GM18511 (cell line): ENCODE results near the gene MIEF1.

Source experiments
- ATAC-seq: cut with Tn5 transposase; IDR thresholded peaks from one replicate; pipeline ENCODE4 v1.9.1; 2021; ENCODE audit warnings: mild to moderate bottlenecking, moderate library complexity; ENCODE audit not compliant: unreplicated experiment

The MIEF1 gene

DNA sequence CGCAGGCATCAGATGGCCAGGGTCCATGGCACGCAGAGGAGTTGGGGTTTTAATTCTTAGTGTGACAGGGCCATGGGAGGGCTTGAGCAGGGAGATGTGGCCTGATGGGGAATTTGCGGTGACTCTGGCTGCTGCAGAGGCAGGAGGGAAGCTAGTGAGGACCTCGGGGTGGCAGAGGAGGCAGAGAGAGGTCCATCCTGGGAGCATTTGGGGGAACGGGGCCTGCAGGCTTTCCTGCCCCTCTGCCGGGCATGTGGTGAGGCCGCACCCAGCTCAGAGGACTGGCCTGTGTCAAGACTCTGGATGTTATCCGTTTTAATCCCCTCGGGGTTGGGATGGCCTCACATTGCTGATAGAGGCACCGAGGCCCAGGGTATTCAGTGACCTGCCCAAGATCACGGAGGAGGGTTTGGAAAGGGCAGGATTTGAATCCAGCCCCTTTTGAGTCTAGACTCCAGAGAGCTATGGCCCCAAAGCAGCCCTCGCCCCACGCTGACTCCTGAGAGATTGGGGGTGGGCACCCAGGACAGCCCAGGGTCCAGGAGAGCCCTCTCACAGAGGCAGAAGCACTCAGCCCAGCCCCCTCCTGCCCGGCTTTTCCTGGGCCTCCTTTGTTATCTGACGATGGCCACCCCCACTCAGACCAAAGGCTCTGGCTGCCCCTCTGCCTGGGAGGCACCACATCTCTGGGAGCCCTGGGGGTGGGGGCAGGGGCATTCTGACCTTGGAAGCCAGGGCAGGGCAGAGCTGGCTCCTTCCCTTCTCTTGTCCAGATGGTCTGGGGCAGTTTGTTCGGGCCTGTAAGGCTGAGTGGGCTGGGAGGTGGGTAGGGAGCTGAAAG lies 31.4 kb upstream of the MIEF1 start:
- no peak for ATAC-seq

- ATAC-seq: peak; percentile 82
These were observed 30.5 kb upstream of the MIEF1 start for GRCh38 chr22:39471381-39472141.

- ATAC-seq: no peak
These were observed 29.2 kb upstream of the MIEF1 start for GRCh38 chr22:39472570-39473556.

GRCh38 chr22:39473851-39474250 lies 28.2 kb upstream of the MIEF1 start:
- no peak for ATAC-seq

GRCh38 chr22:39474351-39475111 lies 27.6 kb upstream of the MIEF1 start:
- ATAC-seq: no peak

GRCh38 chr22:39475337-39475736 lies 26.8 kb upstream of the MIEF1 start:
- no peak for ATAC-seq

DNA sequence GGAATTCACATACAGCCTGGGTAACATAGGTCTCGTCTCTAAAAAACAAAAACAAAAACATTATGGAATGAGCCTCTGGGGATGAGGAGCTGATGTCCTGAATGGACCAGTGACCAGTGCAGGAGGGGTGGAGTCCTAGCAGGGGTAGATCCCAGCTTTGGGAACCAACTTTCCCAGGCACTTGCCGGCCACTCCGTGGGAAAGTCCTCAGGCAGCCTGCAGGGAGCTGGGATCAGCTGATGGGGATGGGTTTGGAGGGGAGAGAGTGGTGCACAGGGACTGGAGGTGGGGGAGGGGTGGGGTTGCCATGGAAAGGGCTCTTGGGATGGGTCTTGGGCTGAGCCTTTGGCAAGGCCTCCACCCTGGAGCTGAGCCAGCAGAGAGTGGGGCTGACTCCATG lies 26.2 kb upstream of the MIEF1 start:
- ATAC-seq: no peak

GRCh38 chr22:39476664-39477063 lies 25.4 kb upstream of the MIEF1 start:
- no peak for ATAC-seq

GRCh38 chr22:39477542-39477941 lies 24.5 kb upstream of the MIEF1 start:
- no peak for ATAC-seq

- ATAC-seq: no peak
These were observed 23.6 kb upstream of the MIEF1 start for GRCh38 chr22:39478441-39478850.

- ATAC-seq: no peak
These were observed 22.8 kb upstream of the MIEF1 start for GRCh38 chr22:39479254-39479653.

GRCh38 chr22:39480557-39480956 lies 21.5 kb upstream of the MIEF1 start:
- ATAC-seq: no peak

DNA sequence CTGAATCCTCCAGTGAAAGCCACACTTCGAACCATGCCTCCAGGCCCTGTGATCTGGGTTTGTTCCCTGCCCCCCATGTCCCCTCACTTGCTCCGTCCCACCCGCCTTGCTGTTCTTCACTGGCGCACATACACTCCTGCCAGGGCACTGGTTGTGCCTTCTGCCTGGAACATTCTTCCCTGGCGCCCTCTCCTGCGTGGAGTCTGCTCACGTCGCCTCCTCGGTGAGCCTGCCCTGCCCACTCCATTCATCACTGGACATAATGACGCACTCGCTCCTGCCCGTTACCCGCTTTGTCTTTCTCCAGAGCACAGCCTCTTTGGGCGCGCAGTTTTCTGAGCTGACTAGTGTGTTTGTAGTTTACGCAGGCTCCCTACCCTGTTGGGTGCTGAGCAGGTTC lies 21.0 kb upstream of the MIEF1 start:
- ATAC-seq: no peak

DNA sequence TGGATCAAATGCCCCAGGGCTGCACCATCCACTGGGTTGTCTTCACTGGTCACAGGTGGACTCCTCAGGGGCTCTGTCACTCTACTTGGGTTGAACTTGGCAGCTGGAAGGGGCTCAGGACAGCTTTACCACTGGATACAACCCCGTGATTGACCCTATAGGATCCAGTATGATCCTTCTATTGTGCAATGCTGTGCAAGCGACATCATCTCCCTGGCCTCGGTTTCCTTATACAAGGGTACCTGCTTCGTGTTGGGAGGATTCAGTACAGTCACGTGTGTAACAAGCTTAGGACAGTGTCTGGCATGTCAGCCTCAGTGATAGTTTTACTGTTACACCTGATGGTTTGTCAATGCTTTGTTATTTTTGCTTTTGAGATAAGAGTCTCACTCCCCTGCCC lies 20.5 kb upstream of the MIEF1 start:
- no peak for ATAC-seq

DNA sequence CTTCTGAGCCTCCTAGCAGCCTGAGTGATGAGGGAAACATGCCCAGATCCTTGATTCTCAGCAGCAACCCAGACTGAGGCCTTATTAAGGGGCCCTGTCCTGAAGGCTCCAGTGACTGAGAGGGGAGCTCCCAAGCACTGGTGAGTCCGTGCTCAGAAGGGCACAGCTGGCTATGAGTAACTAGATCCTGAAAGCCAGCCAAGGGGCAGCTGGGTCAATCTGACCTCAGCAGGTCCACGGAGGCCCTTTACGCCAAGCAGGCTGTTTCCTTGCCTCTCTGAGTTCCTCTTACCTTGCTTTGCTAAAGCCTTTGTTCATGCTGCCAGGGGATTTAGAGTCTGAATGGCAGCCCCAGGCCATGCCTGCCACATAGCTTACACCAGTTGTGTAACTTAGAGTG lies 19.3 kb upstream of the MIEF1 start:
- ATAC-seq: no peak

DNA sequence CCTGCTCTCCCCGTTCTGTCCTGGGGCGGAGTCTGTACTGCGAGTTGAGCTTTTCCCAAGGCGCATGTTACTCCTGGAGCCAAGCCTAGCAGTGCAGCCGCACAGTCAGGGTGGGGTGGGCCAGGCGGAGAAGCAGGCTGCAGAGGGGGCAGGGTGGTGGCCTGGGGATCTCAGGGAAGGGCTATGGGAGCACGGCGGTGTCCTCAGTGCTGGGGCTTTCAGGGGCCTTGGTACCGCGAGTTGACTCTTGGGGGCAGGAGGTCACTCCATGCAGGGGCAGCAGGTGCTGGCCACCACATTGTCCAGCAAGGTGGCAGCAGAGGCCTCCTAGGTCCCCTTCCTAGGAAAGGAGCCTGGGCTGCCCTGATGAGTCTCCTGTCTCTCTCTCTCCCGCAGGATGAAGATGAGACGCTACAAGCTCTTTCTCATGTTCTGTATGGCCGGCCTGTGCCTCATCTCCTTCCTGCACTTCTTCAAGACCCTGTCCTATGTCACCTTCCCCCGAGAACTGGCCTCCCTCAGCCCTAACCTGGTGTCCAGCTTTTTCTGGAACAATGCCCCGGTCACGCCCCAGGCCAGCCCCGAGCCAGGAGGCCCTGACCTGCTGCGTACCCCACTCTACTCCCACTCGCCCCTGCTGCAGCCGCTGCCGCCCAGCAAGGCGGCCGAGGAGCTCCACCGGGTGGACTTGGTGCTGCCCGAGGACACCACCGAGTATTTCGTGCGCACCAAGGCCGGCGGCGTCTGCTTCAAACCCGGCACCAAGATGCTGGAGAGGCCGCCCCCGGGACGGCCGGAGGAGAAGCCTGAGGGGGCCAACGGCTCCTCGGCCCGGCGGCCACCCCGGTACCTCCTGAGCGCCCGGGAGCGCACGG lies 14.9 kb upstream of the MIEF1 start:
- ATAC-seq: no peak

DNA sequence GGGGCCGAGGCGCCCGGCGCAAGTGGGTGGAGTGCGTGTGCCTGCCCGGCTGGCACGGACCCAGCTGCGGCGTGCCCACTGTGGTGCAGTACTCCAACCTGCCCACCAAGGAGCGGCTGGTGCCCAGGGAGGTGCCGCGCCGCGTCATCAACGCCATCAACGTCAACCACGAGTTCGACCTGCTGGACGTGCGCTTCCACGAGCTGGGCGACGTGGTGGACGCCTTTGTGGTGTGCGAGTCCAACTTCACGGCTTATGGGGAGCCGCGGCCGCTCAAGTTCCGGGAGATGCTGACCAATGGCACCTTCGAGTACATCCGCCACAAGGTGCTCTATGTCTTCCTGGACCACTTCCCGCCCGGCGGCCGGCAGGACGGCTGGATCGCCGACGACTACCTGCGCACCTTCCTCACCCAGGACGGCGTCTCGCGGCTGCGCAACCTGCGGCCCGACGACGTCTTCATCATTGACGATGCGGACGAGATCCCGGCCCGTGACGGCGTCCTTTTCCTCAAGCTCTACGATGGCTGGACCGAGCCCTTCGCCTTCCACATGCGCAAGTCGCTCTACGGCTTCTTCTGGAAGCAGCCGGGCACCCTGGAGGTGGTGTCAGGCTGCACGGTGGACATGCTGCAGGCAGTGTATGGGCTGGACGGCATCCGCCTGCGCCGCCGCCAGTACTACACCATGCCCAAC lies 14.1 kb upstream of the MIEF1 start:
- ATAC-seq: no peak

- no peak for ATAC-seq
These were observed 13.5 kb upstream of the MIEF1 start for GRCh38 chr22:39488563-39489083.
